NOMO-1 treated with dmso at 0.1 percent for 144 hours (cell line): ENCODE measurements around the gene GAL3ST3.
A peak's percentile ranks its signal among the peaks of the same experiment; 100 is the strongest.
"Not testable (repeated sequence)": the region's sequence is repeated elsewhere in the genome, so short reads cannot be mapped to it uniquely, and the experiment has no call there.

ENCODE experiments used
- DNase-seq: peaks from one replicate; lab custom pipeline; 2025; ENCODE audit not compliant: unreplicated experiment; lab: John Stamatoyannopoulos, UW

GAL3ST3 gene

GRCh38 chr11:66014804-66015453 is 34.0 kb downstream of the GAL3ST3 start:
- no peak for DNase-seq

- no peak for DNase-seq
These were observed 35.2 kb downstream of the GAL3ST3 start for GRCh38 chr11:66013762-66014100.

GRCh38 chr11:66012946-66013761 is 35.8 kb downstream of the GAL3ST3 start:
- DNase-seq: no peak

- no peak for DNase-seq
These were observed 36.5 kb downstream of the GAL3ST3 start for GRCh38 chr11:66012371-66012945.

- no peak for DNase-seq
These were observed 37.1 kb downstream of the GAL3ST3 start, which contains the start of gene CST6 for GRCh38 chr11:66011785-66012303. TSS of gene CST6 (plus strand) at chr11:66012008. CDS start at chr11:66012045, 37 bp downstream.

- DNase-seq: no peak
These were observed 37.6 kb downstream of the GAL3ST3 start for GRCh38 chr11:66011239-66011784.

GRCh38 chr11:66010036-66010435 is 38.9 kb downstream of the GAL3ST3 start:
- not testable (repeated sequence) for DNase-seq

- DNase-seq: no peak
These were observed 40.4 kb downstream of the GAL3ST3 start for GRCh38 chr11:66008468-66009101.

- DNase-seq: no peak
These were observed 40.9 kb downstream of the GAL3ST3 start for GRCh38 chr11:66008095-66008467.

- DNase-seq: no peak
These were observed 41.7 kb downstream of the GAL3ST3 start for GRCh38 chr11:66007201-66007634.

GRCh38 chr11:66006891-66007176 is 42.1 kb downstream of the GAL3ST3 start:
- no peak for DNase-seq

- no peak for DNase-seq
These were observed 42.6 kb downstream of the GAL3ST3 start for GRCh38 chr11:66006134-66006890.

- no peak for DNase-seq
These were observed 44.8 kb downstream of the GAL3ST3 start for GRCh38 chr11:66004186-66004585.

GRCh38 chr11:66003291-66003690 is 45.7 kb downstream of the GAL3ST3 start:
- no peak for DNase-seq

- no peak for DNase-seq
These were observed 46.2 kb downstream of the GAL3ST3 start for GRCh38 chr11:66002648-66003225.

GRCh38 chr11:66001942-66002647 is 46.9 kb downstream of the GAL3ST3 start, which contains the start of the genes BANF1 and EIF1AD:
TSS of gene BANF1 (plus strand) at chr11:66002503. CDS start at chr11:66003251, 748 bp downstream.
TSS of gene EIF1AD (minus strand) at chr11:66002157. CDS start at chr11:66000389, 1,768 bp downstream.
- peak; percentile 99 for DNase-seq

- no peak for DNase-seq
These were observed 51.7 kb downstream of the GAL3ST3 start for GRCh38 chr11:65997286-65997685.

- no peak for DNase-seq
These were observed 56.9 kb downstream of the GAL3ST3 start for GRCh38 chr11:65992056-65992455.
